ENCODE measurements around the gene RNF150.

DNA sequence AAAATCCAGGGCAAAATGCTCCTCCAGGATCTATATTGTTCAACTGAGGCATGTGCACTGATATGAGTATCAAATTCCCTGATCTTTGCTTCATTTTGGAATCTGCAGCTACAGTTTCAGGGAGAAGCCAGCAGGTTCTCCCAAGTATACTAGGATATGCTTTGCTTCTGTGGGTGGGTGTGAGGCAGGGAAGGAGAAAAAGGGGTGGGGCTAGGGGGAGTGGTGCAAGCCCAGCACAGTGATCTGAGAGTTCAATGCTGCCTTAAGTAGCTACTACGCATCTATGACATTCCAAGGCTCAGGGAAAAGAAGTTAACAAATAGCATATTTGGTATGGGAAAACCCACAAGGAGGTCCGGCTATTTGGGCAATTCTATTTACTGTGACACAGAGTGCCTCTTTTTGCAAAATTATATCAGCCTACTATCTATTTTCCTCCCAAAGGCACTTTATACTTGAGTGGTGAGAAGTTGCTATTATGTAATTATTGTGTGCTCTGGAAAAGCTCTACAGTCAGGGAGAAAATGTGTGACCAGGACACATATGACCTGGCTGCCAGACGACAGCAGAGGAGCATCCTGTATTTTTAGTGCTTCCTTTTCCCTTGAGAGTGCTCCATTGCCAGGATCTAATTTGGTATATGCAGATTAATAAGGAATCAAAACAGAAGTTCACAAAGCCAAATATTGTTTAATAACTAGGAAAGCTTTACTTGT, 162.0 kb downstream of the RNF150 start:
- TF ChIP-seq ZNF8 (CRISPR knock-in tag; IDR thresholded peaks at IDR 0.05) (no peak), TOX (CRISPR knock-in tag; IDR thresholded peaks at IDR 0.05; ENCODE audit: borderline replicate concordance) (no peak), RARB (CRISPR knock-in tag; IDR thresholded peaks at IDR 0.05) (no peak)
- TF ChIP-seq, protein P1, sequence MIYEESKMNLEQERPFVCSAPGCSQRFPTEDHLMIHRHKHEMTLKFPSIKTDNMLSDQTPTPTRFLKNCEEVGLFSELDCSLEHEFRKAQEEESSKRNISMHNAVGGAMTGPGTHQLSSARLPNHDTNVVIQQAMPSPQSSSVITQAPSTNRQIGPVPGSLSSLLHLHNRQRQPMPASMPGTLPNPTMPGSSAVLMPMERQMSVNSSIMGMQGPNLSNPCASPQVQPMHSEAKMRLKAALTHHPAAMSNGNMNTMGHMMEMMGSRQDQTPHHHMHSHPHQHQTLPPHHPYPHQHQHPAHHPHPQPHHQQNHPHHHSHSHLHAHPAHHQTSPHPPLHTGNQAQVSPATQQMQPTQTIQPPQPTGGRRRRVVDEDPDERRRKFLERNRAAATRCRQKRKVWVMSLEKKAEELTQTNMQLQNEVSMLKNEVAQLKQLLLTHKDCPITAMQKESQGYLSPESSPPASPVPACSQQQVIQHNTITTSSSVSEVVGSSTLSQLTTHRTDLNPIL (CRISPR knock-in tag; IDR thresholded peaks at IDR 0.05; ENCODE audit: low read depth), result no peak

All from SK-N-SH treated with all-trans-retinoic acid at 6 μM for 48 hours (cell line).